ENCODE measurements around the gene PCGF1. TPM values are rescaled to one million over a fixed set of nuclear protein-coding genes. Genes with fewer than 3 reads are reported as not detected.

PCGF1 gene
- total and polyA plus RNA-seq, 2 of the 13 experiments (the other 11 are each of a cell fraction or from before 2014, with no cell fraction given): 20.4 to 22.6 TPM

- no peak; the same call in 1 of the 2 replicates for TF ChIP-seq THAP7 (CRISPR knock-in tag; IDR thresholded peaks at IDR 0.05)
- no peak for TF ChIP-seq ZNF782 (CRISPR knock-in tag; IDR thresholded peaks at IDR 0.05; ENCODE audit: borderline replicate concordance)
- no peak for TF ChIP-seq ETV6 (CRISPR knock-in tag; conservative IDR thresholded peaks at IDR 0.05)
- TF ChIP-seq, protein P1, sequence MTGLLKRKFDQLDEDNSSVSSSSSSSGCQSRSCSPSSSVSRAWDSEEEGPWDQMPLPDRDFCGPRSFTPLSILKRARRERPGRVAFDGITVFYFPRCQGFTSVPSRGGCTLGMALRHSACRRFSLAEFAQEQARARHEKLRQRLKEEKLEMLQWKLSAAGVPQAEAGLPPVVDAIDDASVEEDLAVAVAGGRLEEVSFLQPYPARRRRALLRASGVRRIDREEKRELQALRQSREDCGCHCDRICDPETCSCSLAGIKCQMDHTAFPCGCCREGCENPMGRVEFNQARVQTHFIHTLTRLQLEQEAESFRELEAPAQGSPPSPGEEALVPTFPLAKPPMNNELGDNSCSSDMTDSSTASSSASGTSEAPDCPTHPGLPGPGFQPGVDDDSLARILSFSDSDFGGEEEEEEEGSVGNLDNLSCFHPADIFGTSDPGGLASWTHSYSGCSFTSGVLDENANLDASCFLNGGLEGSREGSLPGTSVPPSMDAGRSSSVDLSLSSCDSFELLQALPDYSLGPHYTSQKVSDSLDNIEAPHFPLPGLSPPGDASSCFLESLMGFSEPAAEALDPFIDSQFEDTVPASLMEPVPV (CRISPR knock-in tag; IDR thresholded peaks at IDR 0.05): peak; percentile 60; the same call in 1 of the 2 replicates
- no peak for TF ChIP-seq ZBTB49 (CRISPR knock-in tag; IDR thresholded peaks at IDR 0.05; ENCODE audit: borderline replicate concordance)
- no peak for TF ChIP-seq BATF2 (CRISPR knock-in tag; IDR thresholded peaks at IDR 0.05)
- TF ChIP-seq STAT5B (CRISPR knock-in tag; IDR thresholded peaks at IDR 0.05): no peak
- TF ChIP-seq ZNF20 (CRISPR knock-in tag; IDR thresholded peaks at IDR 0.05): no peak
- TF ChIP-seq ZNF354B (CRISPR knock-in tag; IDR thresholded peaks at IDR 0.05): no peak
- peak; percentile 68; the same call in 1 of the 2 replicates for TF ChIP-seq ZNF768 (CRISPR knock-in tag; IDR thresholded peaks at IDR 0.05)
- no peak for TF ChIP-seq SMYD3 (CRISPR knock-in tag; IDR thresholded peaks at IDR 0.05)
- no peak for TF ChIP-seq NFATC3 (CRISPR knock-in tag; IDR thresholded peaks at IDR 0.05)
- TF ChIP-seq NFYC (CRISPR knock-in tag; IDR thresholded peaks at IDR 0.05): no peak
- peak; percentile 23; the same call in 1 of the 2 replicates for TF ChIP-seq NCOA2 (CRISPR knock-in tag; IDR thresholded peaks at IDR 0.05)
- TF ChIP-seq HMG20A (CRISPR knock-in tag; IDR thresholded peaks at IDR 0.05; ENCODE audit: borderline replicate concordance): no peak
- no peak for TF ChIP-seq SIX4 (CRISPR knock-in tag; IDR thresholded peaks at IDR 0.05)
- TF ChIP-seq MAFK (conservative IDR thresholded peaks at IDR 0.05 in 1 of 2, IDR thresholded peaks at IDR 0.05 in 1 of 2; ENCODE audit: low read length in 2 of 2): no peak
- no peak for TF ChIP-seq FOXP4 (CRISPR knock-in tag; IDR thresholded peaks at IDR 0.05)
- TF ChIP-seq TCF12 (IDR thresholded peaks at IDR 0.05): no peak
- TF ChIP-seq TCF12 (CRISPR knock-in tag; IDR thresholded peaks at IDR 0.05): no peak
These were observed 5.5 kb upstream of the PCGF1 start (continued) for GRCh38 chr2:74512744-74513604.
